Measurements from ENCODE around the gene KPNA3.
"Not testable (repeated sequence)": the region's sequence is repeated elsewhere in the genome, so short reads cannot be mapped to it uniquely, and the experiment has no call there.

The KPNA3 gene

GRCh38 chr13:49783865-49784264, 8.6 kb downstream of the KPNA3 start:
- Mint-ChIP-seq H3K4me3 (no peak overlapping the region), H3K27me3 (no peaks in the 10 kb centered on the region), H3K27ac (no peak overlapping the region), H3K4me1 (ENCODE audit: low read depth) (peaks cover 69% of the 10 kb centered on the region), H3K9me3 (ENCODE audit: low read depth) (no peaks in the 10 kb centered on the region), H3K36me3 (peaks cover 5% of the 10 kb centered on the region)

DNA sequence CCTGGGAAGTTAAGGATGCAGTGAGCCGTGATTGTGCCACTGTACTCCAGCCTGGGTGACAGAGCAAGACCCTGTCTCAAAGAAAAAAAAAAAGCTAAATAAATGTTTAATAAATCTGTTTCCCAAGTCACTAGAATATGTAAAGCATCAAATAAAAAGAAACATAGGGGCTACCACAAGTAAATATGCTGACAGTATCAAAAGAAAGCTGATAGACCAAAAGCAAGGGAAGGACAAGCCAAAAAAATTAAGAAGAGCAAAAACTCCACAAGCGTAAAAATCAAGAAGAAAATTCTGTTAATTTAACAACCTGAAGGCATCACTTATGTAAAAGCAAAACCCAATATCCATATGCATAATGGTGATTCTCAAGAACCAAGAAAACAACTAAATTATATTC, 9.7 kb downstream of the KPNA3 start:
- Mint-ChIP-seq H3K36me3 (peaks cover 3% of the 10 kb centered on the region), H3K9me3 (ENCODE audit: low read depth) (no peaks in the 10 kb centered on the region), H3K27me3 (no peaks in the 10 kb centered on the region), H3K27ac (no peak overlapping the region), H3K4me1 (ENCODE audit: low read depth) (peaks cover 77% of the 10 kb centered on the region), H3K4me3 (no peak overlapping the region)

DNA sequence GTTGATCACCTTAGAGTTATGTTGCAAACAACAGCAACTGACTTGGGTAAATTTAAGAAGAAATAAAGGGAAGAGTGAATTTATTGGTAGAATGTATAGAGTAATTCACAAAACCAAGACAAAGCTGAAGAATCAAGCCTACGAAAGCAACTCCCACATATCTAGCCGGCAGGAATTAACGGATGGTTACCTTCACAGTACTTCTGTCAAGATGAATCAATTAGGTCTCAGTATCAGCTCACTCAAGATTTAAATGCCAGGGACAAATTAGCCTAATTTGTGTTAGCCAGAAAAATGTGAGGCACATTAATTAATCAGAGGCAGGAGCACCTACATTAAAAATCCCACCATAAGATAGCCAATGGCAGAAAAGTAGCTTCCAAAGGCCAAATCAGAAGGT, 10.7 kb downstream of the KPNA3 start:
- Mint-ChIP-seq H3K36me3 (peaks cover 2% of the 10 kb centered on the region), H3K27me3 (no peaks in the 10 kb centered on the region), H3K4me3 (no peak overlapping the region), H3K27ac (no peak overlapping the region), H3K9me3 (ENCODE audit: low read depth) (no peaks in the 10 kb centered on the region), H3K4me1 (ENCODE audit: low read depth) (peaks cover 79% of the 10 kb centered on the region)

DNA sequence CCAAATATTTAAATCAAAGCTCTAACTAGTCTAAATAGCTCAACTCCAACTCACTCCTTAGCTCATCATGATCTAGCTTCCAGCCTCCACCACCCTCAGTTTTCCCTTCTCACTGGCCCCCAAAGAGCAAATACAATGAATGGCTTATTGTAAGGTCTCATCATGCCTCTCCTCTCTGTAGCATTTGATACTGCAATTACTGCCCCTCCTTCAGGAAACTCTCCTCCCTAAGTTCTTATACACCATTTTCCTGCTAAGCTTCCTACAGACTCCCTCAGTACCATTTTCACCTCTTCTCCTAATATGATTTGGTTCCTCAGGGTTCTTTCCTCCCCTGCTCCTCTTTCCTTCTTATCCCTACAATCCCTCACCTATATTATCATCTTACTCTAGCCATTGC, 12.8 kb downstream of the KPNA3 start:
- H3K9me3 Mint-ChIP-seq (ENCODE audit: low read depth), result no peaks in the 10 kb centered on the region
- no peaks in the 10 kb centered on the region for H3K27me3 Mint-ChIP-seq
- no peak overlapping the region for H3K4me3 Mint-ChIP-seq
- no peak overlapping the region for H3K27ac Mint-ChIP-seq
- H3K36me3 Mint-ChIP-seq, result no peaks in the 10 kb centered on the region
- H3K4me1 Mint-ChIP-seq (ENCODE audit: low read depth), result peaks cover 71% of the 10 kb centered on the region

DNA sequence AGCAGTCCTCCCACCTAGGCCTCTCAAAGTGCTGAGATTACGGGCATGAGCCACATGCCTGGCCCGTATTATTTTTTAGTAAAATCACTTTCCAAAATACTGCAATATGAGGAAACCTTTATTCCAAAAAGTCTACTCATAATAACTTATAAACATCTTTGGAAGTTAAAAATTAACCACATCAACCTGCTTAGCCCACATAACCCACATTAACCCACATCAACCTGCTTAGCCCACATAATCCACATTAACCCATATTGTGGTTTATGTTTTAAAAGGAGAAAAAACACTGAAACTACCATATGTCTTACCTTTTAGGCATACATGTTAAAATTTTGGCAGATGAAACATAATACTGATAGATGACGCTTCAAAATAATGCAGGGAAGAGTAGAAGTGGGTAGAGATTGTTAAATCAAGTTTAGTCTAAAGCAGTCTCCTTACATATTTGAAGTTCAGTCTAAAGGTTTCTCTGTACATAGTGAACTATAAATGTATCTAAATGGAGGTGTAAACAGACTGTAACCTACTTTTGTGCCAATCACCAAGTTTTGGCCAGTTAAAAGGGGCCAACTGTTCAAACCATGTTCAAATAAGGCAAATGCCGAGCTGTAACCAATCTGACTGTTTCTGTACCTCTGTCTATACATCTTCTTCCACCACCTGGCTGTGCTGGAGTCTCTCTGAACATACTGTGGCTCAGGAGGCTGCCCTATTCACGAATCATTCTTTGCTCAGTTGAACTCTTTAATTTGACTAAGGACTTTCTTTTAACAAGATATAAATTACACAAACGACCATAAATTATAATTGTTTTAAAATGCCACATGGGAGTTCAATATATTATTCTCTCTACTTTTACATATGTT, 14.5 kb downstream of the KPNA3 start:
- Mint-ChIP-seq H3K27ac (no peak overlapping the region), H3K27me3 (no peaks in the 10 kb centered on the region), H3K36me3 (no peaks in the 10 kb centered on the region), H3K4me1 (ENCODE audit: low read depth) (peaks cover 66% of the 10 kb centered on the region), H3K9me3 (ENCODE audit: low read depth) (no peaks in the 10 kb centered on the region), H3K4me3 (no peak overlapping the region)

GRCh38 chr13:49776871-49777270, 15.6 kb downstream of the KPNA3 start:
- H3K27ac Mint-ChIP-seq, result no peak overlapping the region
- H3K4me1 Mint-ChIP-seq (ENCODE audit: low read depth), result peaks cover 66% of the 10 kb centered on the region
- H3K27me3 Mint-ChIP-seq, result no peaks in the 10 kb centered on the region
- H3K36me3 Mint-ChIP-seq, result peaks cover 2% of the 10 kb centered on the region
- H3K9me3 Mint-ChIP-seq (ENCODE audit: low read depth), result no peaks in the 10 kb centered on the region
- no peak overlapping the region for H3K4me3 Mint-ChIP-seq

DNA sequence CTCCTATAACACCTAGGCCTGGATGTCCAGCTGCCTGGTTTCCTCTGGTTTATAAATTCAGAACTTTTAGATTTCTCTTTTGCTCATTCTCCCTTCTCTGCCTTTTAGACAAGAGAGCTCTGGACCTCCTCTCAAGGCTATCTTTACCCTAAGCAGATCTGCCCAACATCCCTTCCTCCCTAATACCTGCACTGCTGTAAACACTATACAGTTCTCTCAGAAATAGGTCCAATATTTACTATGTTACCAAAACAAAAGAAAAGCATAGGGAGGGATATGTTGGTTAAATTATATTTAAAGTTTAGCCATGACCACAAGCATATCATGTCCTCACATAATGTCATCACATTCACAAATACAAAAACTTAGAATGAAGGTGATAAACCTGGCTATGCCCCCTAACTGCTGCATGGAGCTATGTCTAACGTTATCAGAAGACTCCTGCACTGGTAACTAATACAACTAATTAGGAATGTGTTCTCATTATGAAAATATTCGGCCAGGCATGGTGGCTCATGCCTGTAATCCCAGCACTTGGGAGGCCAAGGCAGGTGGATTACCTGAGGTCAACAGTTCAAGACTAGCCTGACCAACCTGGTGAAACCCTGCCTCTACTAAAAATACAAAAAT, 18.0 kb downstream of the KPNA3 start:
- H3K9me3 Mint-ChIP-seq (ENCODE audit: low read depth), result no peaks in the 10 kb centered on the region
- H3K27ac Mint-ChIP-seq, result no peak overlapping the region
- peaks cover 2% of the 10 kb centered on the region for H3K36me3 Mint-ChIP-seq
- no peak overlapping the region for H3K4me3 Mint-ChIP-seq
- H3K27me3 Mint-ChIP-seq, result no peaks in the 10 kb centered on the region
- H3K4me1 Mint-ChIP-seq (ENCODE audit: low read depth), result peaks cover 49% of the 10 kb centered on the region

DNA sequence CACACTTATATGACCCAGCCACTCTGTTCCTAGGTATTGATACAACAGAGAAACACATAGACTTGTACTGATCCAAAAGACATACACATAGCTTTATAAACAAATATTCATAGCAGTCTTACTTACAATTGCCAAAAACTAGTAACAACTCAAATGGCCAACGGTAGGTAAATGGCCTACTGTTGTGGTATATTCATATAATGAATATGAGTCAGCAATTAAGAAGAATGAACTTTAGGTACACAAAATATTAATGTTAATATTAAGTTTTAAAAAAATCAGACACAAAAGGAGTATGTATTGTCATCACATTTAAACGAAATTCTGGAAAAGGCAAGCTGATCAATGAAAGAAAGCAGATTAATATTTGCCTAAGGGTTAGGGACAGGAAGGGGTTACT, 19.7 kb downstream of the KPNA3 start:
- Mint-ChIP-seq H3K27me3 (no peaks in the 10 kb centered on the region), H3K4me1 (ENCODE audit: low read depth) (peaks cover 43% of the 10 kb centered on the region), H3K4me3 (no peak overlapping the region), H3K9me3 (ENCODE audit: low read depth) (no peaks in the 10 kb centered on the region), H3K27ac (no peak overlapping the region), H3K36me3 (peaks cover 2% of the 10 kb centered on the region)

DNA sequence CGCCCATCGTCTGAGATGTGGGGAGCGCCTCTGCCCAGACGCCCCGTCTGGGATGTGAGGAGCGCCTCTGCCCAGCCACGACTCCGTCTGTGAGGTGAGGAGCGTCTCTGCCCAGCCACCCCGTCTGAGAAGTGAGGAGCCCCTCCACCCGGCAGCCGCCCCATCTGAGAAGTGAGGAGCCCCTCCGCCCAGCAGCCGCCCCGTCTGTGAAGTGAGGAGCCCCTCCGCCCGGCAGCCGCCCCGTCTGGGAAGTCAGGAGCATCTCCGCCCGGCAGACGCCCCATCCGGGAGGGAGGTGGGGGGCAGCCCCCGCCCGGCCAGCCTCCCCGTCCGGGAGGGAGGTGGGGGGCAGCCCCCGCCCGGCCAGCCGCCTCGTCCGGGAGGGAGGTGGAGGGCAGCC, 30.7 kb downstream of the KPNA3 start:
- H3K36me3 Mint-ChIP-seq, result peaks cover 17% of the 10 kb centered on the region
- H3K4me1 Mint-ChIP-seq (ENCODE audit: low read depth), result peaks cover 46% of the 10 kb centered on the region
- H3K4me3 Mint-ChIP-seq; H3K27me3 Mint-ChIP-seq; H3K27ac Mint-ChIP-seq; H3K9me3 Mint-ChIP-seq (ENCODE audit: low read depth): not testable (repeated sequence)

GRCh38 chr13:49760558-49760957, 31.9 kb downstream of the KPNA3 start:
- Mint-ChIP-seq H3K9me3 (ENCODE audit: low read depth) (no peaks in the 10 kb centered on the region), H3K36me3 (peaks cover 17% of the 10 kb centered on the region), H3K4me1 (ENCODE audit: low read depth) (peaks cover 52% of the 10 kb centered on the region), H3K27me3 (no peaks in the 10 kb centered on the region), H3K27ac (no peak overlapping the region), H3K4me3 (no peak overlapping the region)

- no peak overlapping the region for H3K27ac Mint-ChIP-seq
- H3K9me3 Mint-ChIP-seq (ENCODE audit: low read depth), result no peaks in the 10 kb centered on the region
- H3K36me3 Mint-ChIP-seq, result peaks cover 13% of the 10 kb centered on the region
- H3K4me3 Mint-ChIP-seq, result no peak overlapping the region
- H3K27me3 Mint-ChIP-seq, result no peaks in the 10 kb centered on the region
- H3K4me1 Mint-ChIP-seq (ENCODE audit: low read depth), result peaks cover 55% of the 10 kb centered on the region
Observed at GRCh38 chr13:49759503-49759902, 33.0 kb downstream of the KPNA3 start.

DNA sequence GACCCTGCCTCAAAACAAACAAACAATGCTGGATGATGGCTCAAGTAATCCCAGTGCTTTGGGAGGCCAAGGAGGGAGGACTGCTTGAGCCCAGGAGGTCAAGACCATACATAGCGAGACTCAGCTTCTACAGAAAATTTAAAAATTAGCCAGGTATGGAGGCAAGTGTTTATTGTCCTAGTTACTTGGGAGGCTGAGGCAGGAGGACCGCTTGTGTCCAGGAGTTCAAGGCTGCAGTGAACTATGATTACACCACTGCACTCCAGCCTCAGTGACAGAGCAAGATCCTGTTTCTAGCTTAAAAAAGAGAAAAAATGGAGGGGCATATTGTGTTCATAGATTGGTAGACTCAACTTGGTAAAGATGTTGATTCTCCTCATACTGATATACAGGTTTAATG, 36.2 kb downstream of the KPNA3 start:
- Mint-ChIP-seq H3K4me1 (ENCODE audit: low read depth) (peaks cover 72% of the 10 kb centered on the region), H3K27me3 (no peaks in the 10 kb centered on the region), H3K4me3 (no peak overlapping the region), H3K36me3 (peaks cover 16% of the 10 kb centered on the region), H3K27ac (no peak overlapping the region), H3K9me3 (ENCODE audit: low read depth) (no peaks in the 10 kb centered on the region)

DNA sequence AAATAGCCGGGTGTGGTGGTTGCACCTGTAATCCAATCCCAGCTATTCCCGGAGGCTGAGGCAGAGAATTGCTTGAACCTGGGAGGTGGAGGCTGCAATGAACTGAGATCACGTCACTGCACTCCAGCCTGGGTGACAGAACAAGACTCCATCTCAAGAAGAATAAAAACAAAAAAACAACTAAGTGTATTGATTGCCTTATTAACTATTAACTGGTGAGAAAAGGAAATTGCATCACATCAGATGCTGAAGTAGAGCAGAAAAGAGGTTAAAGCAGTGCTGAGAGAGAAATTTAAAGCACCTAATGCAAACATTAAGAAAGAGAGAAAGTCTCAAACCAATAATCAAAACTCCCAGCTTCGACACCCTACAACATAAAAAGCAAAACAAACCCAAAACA, 38.3 kb downstream of the KPNA3 start:
- H3K4me3 Mint-ChIP-seq, result no peak overlapping the region
- H3K27me3 Mint-ChIP-seq, result no peaks in the 10 kb centered on the region
- no peak overlapping the region for H3K27ac Mint-ChIP-seq
- no peaks in the 10 kb centered on the region for H3K9me3 Mint-ChIP-seq (ENCODE audit: low read depth)
- H3K4me1 Mint-ChIP-seq (ENCODE audit: low read depth), result peaks cover 66% of the 10 kb centered on the region
- H3K36me3 Mint-ChIP-seq, result peaks cover 12% of the 10 kb centered on the region

DNA sequence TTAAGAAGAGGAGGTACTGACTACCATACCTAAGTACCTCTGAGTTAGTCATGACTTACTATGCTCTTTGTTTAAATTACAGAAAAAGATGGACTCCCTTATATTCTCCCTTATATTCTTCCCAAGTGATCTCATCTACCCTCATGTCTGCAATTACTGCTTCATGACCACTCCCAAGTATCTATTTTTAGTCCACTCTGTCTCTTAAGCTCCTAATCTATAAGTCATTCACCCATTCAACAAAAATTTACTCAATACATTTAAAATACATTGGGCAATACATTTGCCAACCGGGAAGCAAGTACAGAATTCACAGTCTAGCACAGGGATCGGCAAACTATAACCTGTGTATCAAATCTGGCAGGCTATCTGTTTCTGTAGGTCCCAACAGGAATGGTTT, 42.6 kb downstream of the KPNA3 start:
- Mint-ChIP-seq H3K4me1 (ENCODE audit: low read depth) (peaks cover 34% of the 10 kb centered on the region), H3K4me3 (no peak overlapping the region), H3K27ac (no peak overlapping the region), H3K27me3 (no peaks in the 10 kb centered on the region), H3K36me3 (peaks cover 11% of the 10 kb centered on the region), H3K9me3 (ENCODE audit: low read depth) (no peaks in the 10 kb centered on the region)

- no peaks in the 10 kb centered on the region for H3K9me3 Mint-ChIP-seq (ENCODE audit: low read depth)
- no peak overlapping the region for H3K27ac Mint-ChIP-seq
- peaks cover 7% of the 10 kb centered on the region for H3K4me1 Mint-ChIP-seq (ENCODE audit: low read depth)
- H3K36me3 Mint-ChIP-seq, result peaks cover 5% of the 10 kb centered on the region
- H3K27me3 Mint-ChIP-seq, result no peaks in the 10 kb centered on the region
- H3K4me3 Mint-ChIP-seq, result no peak overlapping the region
Observed at GRCh38 chr13:49746111-49746510, 46.4 kb downstream of the KPNA3 start.

DNA sequence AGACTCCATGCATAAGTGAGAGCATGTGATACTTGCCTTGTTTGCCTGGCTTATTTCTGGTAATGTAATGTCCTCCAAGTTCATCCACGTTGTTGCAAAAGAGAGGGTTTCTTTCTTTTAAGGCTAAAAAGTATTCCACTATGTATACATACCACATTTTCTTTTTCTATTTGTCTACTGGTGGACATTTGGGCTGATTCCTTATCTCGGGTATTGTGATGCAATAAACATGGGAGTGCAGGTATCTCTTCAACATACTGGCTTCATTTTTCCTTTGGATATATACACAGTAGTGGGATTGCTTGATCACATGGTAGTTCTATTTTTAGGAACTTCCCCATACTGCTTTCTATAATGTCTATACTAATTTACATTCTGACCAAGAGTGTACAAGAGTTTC, 51.6 kb downstream of the KPNA3 start:
- H3K36me3 Mint-ChIP-seq, result peaks cover 14% of the 10 kb centered on the region
- no peak overlapping the region for H3K4me3 Mint-ChIP-seq
- no peaks in the 10 kb centered on the region for H3K27me3 Mint-ChIP-seq
- H3K9me3 Mint-ChIP-seq (ENCODE audit: low read depth), result no peaks in the 10 kb centered on the region
- H3K27ac Mint-ChIP-seq, result no peak overlapping the region
- H3K4me1 Mint-ChIP-seq (ENCODE audit: low read depth), result no peaks in the 10 kb centered on the region
